AG10803 (cell line): ENCODE measurements around the gene DDT.
"Not testable (repeated sequence)": the region's sequence is repeated elsewhere in the genome, so short reads cannot be mapped to it uniquely, and the experiment has no call there.

Experiments used
- DNase-seq: peaks from one replicate; pipeline ENCODE4 v3.0.0; 2010; ENCODE audit warnings: low read depth
- H3K4me3 ChIP-seq: 2 replicates; pipeline ENCODE4 v1.5.1; 2011; ENCODE audit warnings: mild to moderate bottlenecking, low read length, control low read depth
- TF ChIP-seq, protein P1 (sequence below): conservative IDR thresholded peaks from 2 replicates; pipeline ENCODE4 v1.5.1; 2011; ENCODE audit warnings: mild to moderate bottlenecking, low read length, control low read depth, inconsistent platforms

DDT gene

DNA sequence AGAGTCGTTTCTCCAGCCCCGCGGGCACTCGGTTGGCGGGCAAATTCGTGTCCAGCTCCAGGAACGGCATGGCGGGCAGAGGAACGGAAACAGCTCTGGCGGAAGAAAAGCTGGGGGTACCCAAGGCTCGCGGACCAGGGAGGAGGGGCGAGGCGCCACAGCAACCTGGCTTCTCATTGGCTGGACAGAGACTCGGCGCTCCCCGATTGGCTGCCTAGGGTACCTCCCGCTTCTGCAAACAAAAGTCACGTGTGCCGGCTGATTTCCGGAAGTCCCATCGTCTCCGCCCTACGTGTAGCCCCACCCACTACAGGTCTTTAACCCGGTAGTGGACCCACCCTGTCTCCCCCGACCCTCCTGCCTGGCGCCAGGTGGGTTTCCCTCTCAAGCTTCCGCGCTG lies at the start of gene DDT:
DDT (minus strand) TSS at position 97 of the 400 bp plus-strand sequence; CDS start at position 70, 27 bp downstream.
- not testable (repeated sequence) for H3K4me3 ChIP-seq, DNase-seq

- no peak overlapping the region for H3K4me3 ChIP-seq
- no peak for DNase-seq
- TF ChIP-seq, protein P1, sequence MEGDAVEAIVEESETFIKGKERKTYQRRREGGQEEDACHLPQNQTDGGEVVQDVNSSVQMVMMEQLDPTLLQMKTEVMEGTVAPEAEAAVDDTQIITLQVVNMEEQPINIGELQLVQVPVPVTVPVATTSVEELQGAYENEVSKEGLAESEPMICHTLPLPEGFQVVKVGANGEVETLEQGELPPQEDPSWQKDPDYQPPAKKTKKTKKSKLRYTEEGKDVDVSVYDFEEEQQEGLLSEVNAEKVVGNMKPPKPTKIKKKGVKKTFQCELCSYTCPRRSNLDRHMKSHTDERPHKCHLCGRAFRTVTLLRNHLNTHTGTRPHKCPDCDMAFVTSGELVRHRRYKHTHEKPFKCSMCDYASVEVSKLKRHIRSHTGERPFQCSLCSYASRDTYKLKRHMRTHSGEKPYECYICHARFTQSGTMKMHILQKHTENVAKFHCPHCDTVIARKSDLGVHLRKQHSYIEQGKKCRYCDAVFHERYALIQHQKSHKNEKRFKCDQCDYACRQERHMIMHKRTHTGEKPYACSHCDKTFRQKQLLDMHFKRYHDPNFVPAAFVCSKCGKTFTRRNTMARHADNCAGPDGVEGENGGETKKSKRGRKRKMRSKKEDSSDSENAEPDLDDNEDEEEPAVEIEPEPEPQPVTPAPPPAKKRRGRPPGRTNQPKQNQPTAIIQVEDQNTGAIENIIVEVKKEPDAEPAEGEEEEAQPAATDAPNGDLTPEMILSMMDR, result no peak
These were observed 49.1 kb upstream of the DDT start for GRCh38 chr22:24023204-24023789.

GRCh38 chr22:24021304-24021703 lies 47.1 kb upstream of the DDT start:
- no peak overlapping the region for H3K4me3 ChIP-seq
- TF ChIP-seq, protein P1, result no peak
- DNase-seq, result no peak

DNA sequence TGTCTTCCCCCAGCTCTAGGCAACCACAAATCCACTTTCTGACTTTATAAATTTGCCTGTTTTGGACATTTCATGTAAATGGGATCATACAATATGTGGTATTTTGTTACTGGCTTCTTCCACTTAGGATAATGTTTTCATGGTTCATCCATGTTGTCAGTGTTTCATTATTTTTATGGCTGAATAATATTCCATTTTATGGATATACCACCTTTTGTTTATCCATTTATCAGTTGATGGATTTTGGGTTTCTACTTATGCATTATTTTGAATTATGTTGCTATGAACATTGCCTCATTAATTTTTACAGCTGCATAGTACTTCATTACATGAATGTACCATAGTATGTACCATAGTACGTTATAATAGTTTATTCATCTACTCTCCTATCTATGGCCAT lies 41.9 kb upstream of the DDT start:
- TF ChIP-seq, protein P1, result no peak
- H3K4me3 ChIP-seq, result no peak overlapping the region
- DNase-seq, result no peak

- TF ChIP-seq, protein P1, result no peak
- peak overlapping the region; percentile 92 for H3K4me3 ChIP-seq
- DNase-seq, result no peak
These were observed 37.5 kb upstream of the DDT start for GRCh38 chr22:24011735-24012068.

DNA sequence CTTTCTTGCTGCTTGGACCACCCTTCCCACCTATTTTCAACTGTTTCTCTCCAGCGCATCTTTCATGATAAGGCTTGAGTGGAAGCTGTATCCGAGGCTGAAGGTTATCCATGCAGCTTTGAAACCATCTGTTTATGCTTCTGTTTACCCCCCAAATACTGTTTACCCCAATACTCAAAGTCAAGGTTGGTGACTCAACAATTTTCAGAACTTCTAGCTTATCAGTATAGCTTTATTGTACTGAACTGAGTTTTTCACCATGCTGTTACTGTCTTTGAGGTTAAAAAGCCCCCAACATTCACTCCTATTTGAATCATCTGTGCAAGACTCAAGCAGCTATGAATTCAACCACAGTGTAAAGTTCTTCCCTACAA lies 35.8 kb upstream of the DDT start:
- no peak overlapping the region for H3K4me3 ChIP-seq
- TF ChIP-seq, protein P1, result no peak

DNA sequence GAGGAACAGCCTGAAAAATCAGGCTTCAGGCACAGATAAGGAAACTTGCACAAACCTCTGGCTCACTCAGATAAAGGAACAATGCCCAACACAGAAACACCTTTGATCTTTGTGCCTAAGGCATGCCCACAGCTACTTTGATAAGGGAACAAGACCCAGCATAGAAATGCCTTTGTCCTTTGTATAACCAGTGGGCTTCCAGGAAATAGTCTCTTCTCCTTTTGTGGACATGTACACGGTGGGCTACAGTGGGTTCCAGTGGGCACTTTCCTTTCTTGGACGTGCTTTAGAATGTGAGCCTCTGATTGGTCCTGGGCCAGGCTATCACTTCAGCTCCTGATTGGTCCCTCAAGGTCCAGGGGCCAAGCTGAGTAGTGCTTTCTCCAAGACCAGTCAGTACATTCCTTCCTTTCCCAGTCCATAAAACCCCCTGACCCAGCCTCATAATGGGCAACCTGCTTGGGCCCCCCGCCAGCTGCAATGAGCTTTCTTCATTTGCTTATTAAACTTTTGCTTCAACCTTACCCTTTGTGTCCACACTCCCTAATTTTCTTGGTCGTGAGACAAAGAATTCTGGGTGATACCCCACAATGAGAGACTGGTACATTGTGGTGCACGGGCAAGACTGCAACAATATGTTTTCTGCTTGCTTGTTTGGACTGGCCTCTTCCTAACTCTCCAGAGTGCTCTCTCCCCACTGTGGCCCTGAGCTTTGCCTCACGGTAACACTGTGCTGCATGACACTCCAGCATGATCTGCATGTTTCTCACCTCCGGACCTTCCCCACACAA lies 35.2 kb upstream of the DDT start:
- TF ChIP-seq, protein P1, result no peak
- no peak for DNase-seq
- no peak overlapping the region for H3K4me3 ChIP-seq

More for the DNA sequence above, 35.8 kb upstream of the DDT start:
- DNase-seq, result no peak
